ENCODE measurements around the gene TBCB.
"Not testable (repeated sequence)": the region's sequence is repeated elsewhere in the genome, so short reads cannot be mapped to it uniquely, and the experiment has no call there.

DNA sequence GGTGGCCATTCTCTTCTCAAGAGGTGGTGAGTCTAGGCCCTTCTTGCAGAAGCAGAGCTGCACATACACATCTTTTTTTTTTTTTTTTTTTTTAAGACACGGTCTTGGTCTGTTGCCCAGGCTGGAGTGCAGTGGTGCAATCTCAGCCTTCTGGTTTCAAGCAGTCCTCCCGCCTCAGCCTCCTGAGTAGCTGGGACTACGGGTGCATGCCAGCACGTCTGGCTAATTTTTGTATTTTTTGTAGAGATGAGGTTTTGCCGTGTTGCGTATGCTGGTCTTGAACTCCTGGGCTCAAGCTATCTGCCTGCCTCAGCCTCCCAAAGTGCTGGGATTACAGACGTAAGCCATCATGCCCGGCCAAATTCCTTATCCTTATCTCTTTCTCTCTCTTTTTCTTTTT is 58.6 kb downstream of the TBCB start:
- TF ChIP-seq, protein P1, sequence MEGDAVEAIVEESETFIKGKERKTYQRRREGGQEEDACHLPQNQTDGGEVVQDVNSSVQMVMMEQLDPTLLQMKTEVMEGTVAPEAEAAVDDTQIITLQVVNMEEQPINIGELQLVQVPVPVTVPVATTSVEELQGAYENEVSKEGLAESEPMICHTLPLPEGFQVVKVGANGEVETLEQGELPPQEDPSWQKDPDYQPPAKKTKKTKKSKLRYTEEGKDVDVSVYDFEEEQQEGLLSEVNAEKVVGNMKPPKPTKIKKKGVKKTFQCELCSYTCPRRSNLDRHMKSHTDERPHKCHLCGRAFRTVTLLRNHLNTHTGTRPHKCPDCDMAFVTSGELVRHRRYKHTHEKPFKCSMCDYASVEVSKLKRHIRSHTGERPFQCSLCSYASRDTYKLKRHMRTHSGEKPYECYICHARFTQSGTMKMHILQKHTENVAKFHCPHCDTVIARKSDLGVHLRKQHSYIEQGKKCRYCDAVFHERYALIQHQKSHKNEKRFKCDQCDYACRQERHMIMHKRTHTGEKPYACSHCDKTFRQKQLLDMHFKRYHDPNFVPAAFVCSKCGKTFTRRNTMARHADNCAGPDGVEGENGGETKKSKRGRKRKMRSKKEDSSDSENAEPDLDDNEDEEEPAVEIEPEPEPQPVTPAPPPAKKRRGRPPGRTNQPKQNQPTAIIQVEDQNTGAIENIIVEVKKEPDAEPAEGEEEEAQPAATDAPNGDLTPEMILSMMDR (IDR thresholded peaks at IDR 0.05), result not testable (repeated sequence)
- not testable (repeated sequence) for TF ChIP-seq POLR2A (IDR thresholded peaks at IDR 0.05)

Measured in lower leg skin (tissue), 3 donors.